ENCODE data around the gene RUVBL2. TPM values are rescaled to one million over a fixed set of nuclear protein-coding genes. Genes with fewer than 3 reads are reported as not detected.

The RUVBL2 gene
- total RNA-seq, 1 experiment from 2014 or later: 107 TPM

DNA sequence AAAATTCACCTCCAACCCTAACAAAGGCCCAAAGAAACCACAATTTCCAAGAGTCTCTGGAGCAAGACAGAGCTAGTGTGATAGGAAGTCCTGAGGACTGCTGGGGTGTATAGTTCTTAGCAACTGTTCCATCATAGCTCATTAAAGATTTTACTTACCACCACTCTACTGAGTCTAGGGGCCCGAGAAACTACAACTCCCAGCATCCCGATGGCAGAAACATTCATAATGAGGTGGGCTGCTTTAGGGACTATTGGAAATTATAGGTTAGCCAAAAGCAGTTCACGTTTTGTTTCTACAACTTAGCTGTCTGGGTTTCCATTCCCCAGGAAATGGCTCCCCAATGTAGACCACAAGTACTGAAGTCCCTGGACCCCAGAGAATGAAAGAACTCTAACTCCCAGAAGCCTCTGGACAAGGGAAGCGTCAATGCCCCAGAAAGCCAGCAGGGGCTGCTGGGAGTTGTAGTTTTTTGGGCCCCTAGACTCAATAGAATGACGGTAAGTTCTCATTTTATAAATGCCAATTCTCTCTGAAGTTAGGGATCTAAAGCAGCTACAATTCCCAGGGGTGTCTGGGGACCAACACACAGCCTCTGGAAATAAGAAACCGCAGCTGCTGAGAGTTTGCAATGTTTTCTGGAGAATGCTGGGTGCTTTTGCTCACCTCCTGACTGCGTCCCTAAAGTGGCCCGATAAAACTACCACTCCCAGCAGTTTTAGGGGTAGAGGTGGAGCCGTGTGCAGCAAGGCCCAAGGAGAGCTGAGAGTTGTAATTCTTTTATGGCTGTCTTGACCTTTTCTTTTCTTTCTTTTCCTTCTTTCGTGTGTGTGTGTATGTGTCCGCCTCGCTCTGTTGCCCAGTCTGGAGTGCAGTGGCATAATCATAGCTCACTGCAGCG is 17.5 kb upstream of the RUVBL2 start:
- Histone ChIP-seq H2AFZ (ENCODE audit: low read length) (no peak overlapping the region), H3K9ac (ENCODE audit: low read length) (no peak overlapping the region), H4K20me1 (ENCODE audit: insufficient read depth, low read depth, low read length) (no peaks in the 10 kb centered on the region), H3K9me3 (ENCODE audit: low read length) (no peaks in the 10 kb centered on the region), H3K9me2 (replicated peaks; ENCODE audit: insufficient read depth, low read length) (no peaks in the 10 kb centered on the region), H3K36me3 (ENCODE audit: insufficient read depth, low read length) (peaks cover 26% of the 10 kb centered on the region), H3K79me2 (ENCODE audit: low read length) (no peaks in the 10 kb centered on the region), H3K4me3 (ENCODE audit: low read length) (no peak overlapping the region), H3K4me1 (ENCODE audit: low read length) (peaks cover 2% of the 10 kb centered on the region), H3K27ac (ENCODE audit: low read length) (no peak overlapping the region), H3K27me3 (ENCODE audit: low read length) (no peaks in the 10 kb centered on the region), H3K4me2 (ENCODE audit: low read depth, low read length, poor library complexity, severe bottlenecking) (no peak overlapping the region)
- peak; percentile 88 for DNase-seq

GRCh38 chr19:48977061-48977460 is 16.6 kb upstream of the RUVBL2 start:
- Histone ChIP-seq H3K4me3 (ENCODE audit: low read length) (no peak overlapping the region), H3K79me2 (ENCODE audit: low read length) (no peaks in the 10 kb centered on the region), H3K4me2 (ENCODE audit: low read depth, low read length, poor library complexity, severe bottlenecking) (no peak overlapping the region), H3K4me1 (ENCODE audit: low read length) (no peaks in the 10 kb centered on the region), H3K9me3 (ENCODE audit: low read length) (no peaks in the 10 kb centered on the region), H3K9me2 (replicated peaks; ENCODE audit: insufficient read depth, low read length) (no peaks in the 10 kb centered on the region), H4K20me1 (ENCODE audit: insufficient read depth, low read depth, low read length) (no peaks in the 10 kb centered on the region), H3K9ac (ENCODE audit: low read length) (no peak overlapping the region), H2AFZ (ENCODE audit: low read length) (no peak overlapping the region), H3K27ac (ENCODE audit: low read length) (no peak overlapping the region), H3K36me3 (ENCODE audit: insufficient read depth, low read length) (peaks cover 32% of the 10 kb centered on the region), H3K27me3 (ENCODE audit: low read length) (no peaks in the 10 kb centered on the region)
- DNase-seq: no peak

GRCh38 chr19:48982280-48982679 is 11.4 kb upstream of the RUVBL2 start:
- H3K4me1 ChIP-seq (ENCODE audit: low read length): no peaks in the 10 kb centered on the region
- peaks cover 45% of the 10 kb centered on the region for H3K36me3 ChIP-seq (ENCODE audit: insufficient read depth, low read length)
- H3K9me3 ChIP-seq (ENCODE audit: low read length): no peaks in the 10 kb centered on the region
- no peak overlapping the region for H2AFZ ChIP-seq (ENCODE audit: low read length)
- no peaks in the 10 kb centered on the region for H3K79me2 ChIP-seq (ENCODE audit: low read length)
- no peak overlapping the region for H3K4me2 ChIP-seq (ENCODE audit: low read depth, low read length, poor library complexity, severe bottlenecking)
- H3K4me3 ChIP-seq (ENCODE audit: low read length): no peak overlapping the region
- no peak overlapping the region for H3K27ac ChIP-seq (ENCODE audit: low read length)
- H4K20me1 ChIP-seq (ENCODE audit: insufficient read depth, low read depth, low read length): no peaks in the 10 kb centered on the region
- no peak for DNase-seq
- no peak overlapping the region for H3K9ac ChIP-seq (ENCODE audit: low read length)
- H3K9me2 ChIP-seq (replicated peaks; ENCODE audit: insufficient read depth, low read length): no peaks in the 10 kb centered on the region
- H3K27me3 ChIP-seq (ENCODE audit: low read length): no peaks in the 10 kb centered on the region

- no peak overlapping the region for H3K4me2 ChIP-seq (ENCODE audit: low read depth, low read length, poor library complexity, severe bottlenecking)
- H3K36me3 ChIP-seq (ENCODE audit: insufficient read depth, low read length): peaks cover 37% of the 10 kb centered on the region
- DNase-seq: no peak
- H2AFZ ChIP-seq (ENCODE audit: low read length): no peak overlapping the region
- no peak overlapping the region for H3K27ac ChIP-seq (ENCODE audit: low read length)
- H3K79me2 ChIP-seq (ENCODE audit: low read length): peaks cover 7% of the 10 kb centered on the region
- H4K20me1 ChIP-seq (ENCODE audit: insufficient read depth, low read depth, low read length): no peaks in the 10 kb centered on the region
- no peaks in the 10 kb centered on the region for H3K27me3 ChIP-seq (ENCODE audit: low read length)
- H3K4me1 ChIP-seq (ENCODE audit: low read length): no peaks in the 10 kb centered on the region
- H3K9me3 ChIP-seq (ENCODE audit: low read length): no peaks in the 10 kb centered on the region
- no peak overlapping the region for H3K4me3 ChIP-seq (ENCODE audit: low read length)
- no peak overlapping the region for H3K9ac ChIP-seq (ENCODE audit: low read length)
- H3K9me2 ChIP-seq (replicated peaks; ENCODE audit: insufficient read depth, low read length): no peaks in the 10 kb centered on the region
These were observed 8.0 kb upstream of the RUVBL2 start for GRCh38 chr19:48985711-48986110.

DNA sequence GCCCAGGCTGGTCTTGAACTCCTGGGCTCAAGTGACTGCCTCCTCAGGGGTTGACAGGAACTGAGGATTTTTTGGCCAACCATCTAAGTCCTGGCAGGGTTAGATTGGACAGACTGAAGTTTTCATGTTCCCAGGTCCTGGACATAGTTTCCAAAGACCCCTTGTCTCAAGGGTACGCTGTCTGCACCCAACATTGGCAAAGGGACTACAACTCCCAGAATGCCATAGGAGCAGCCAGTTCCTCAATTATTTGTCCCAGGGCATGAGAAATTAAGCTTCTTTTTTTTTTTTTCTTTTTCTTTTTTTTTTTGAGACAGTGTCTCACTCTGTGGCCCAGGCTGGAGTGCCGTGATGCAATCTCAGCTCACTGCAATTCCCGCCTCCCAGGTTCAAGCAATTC is 7.5 kb upstream of the RUVBL2 start:
- Histone ChIP-seq H4K20me1 (ENCODE audit: insufficient read depth, low read depth, low read length) (no peaks in the 10 kb centered on the region), H3K36me3 (ENCODE audit: insufficient read depth, low read length) (peaks cover 37% of the 10 kb centered on the region), H3K4me2 (ENCODE audit: low read depth, low read length, poor library complexity, severe bottlenecking) (no peak overlapping the region)

GRCh38 chr19:48987323-48987722 is 6.4 kb upstream of the RUVBL2 start:
- H3K4me3 ChIP-seq (ENCODE audit: low read length): no peak overlapping the region
- peaks cover 23% of the 10 kb centered on the region for H3K79me2 ChIP-seq (ENCODE audit: low read length)
- no peaks in the 10 kb centered on the region for H3K27me3 ChIP-seq (ENCODE audit: low read length)

More for the DNA sequence above, 7.5 kb upstream of the RUVBL2 start:
- Histone ChIP-seq H3K27ac (ENCODE audit: low read length) (no peak overlapping the region), H3K9ac (ENCODE audit: low read length) (no peak overlapping the region), H3K4me1 (ENCODE audit: low read length) (peaks cover 3% of the 10 kb centered on the region; the same call in 1 of the 2 replicates), H2AFZ (ENCODE audit: low read length) (no peak overlapping the region), H3K9me3 (ENCODE audit: low read length) (no peaks in the 10 kb centered on the region), H3K4me3 (ENCODE audit: low read length) (no peak overlapping the region), H3K79me2 (ENCODE audit: low read length) (peaks cover 12% of the 10 kb centered on the region), H3K9me2 (replicated peaks; ENCODE audit: insufficient read depth, low read length) (no peaks in the 10 kb centered on the region), H3K27me3 (ENCODE audit: low read length) (no peaks in the 10 kb centered on the region)
- DNase-seq: no peak

GRCh38 chr19:48988286-48988685 is 5.4 kb upstream of the RUVBL2 start:
- peaks cover 30% of the 10 kb centered on the region for H3K79me2 ChIP-seq (ENCODE audit: low read length)
- no peak overlapping the region for H3K4me3 ChIP-seq (ENCODE audit: low read length)
- no peaks in the 10 kb centered on the region for H4K20me1 ChIP-seq (ENCODE audit: insufficient read depth, low read depth, low read length)
- H2AFZ ChIP-seq (ENCODE audit: low read length): no peak overlapping the region
- H3K4me2 ChIP-seq (ENCODE audit: low read depth, low read length, poor library complexity, severe bottlenecking): no peak overlapping the region
- peaks cover 12% of the 10 kb centered on the region for H3K4me1 ChIP-seq (ENCODE audit: low read length)
- no peak overlapping the region for H3K27ac ChIP-seq (ENCODE audit: low read length)
- H3K9me2 ChIP-seq (replicated peaks; ENCODE audit: insufficient read depth, low read length): no peaks in the 10 kb centered on the region
- DNase-seq: no peak
- no peaks in the 10 kb centered on the region for H3K9me3 ChIP-seq (ENCODE audit: low read length)
- no peaks in the 10 kb centered on the region for H3K27me3 ChIP-seq (ENCODE audit: low read length)
- peaks cover 18% of the 10 kb centered on the region for H3K36me3 ChIP-seq (ENCODE audit: insufficient read depth, low read length)
- no peak overlapping the region for H3K9ac ChIP-seq (ENCODE audit: low read length)

More at GRCh38 chr19:48987323-48987722, 6.4 kb upstream of the RUVBL2 start:
- Histone ChIP-seq H3K36me3 (ENCODE audit: insufficient read depth, low read length) (peaks cover 28% of the 10 kb centered on the region), H3K4me1 (ENCODE audit: low read length) (peaks cover 12% of the 10 kb centered on the region), H2AFZ (ENCODE audit: low read length) (no peak overlapping the region), H4K20me1 (ENCODE audit: insufficient read depth, low read depth, low read length) (no peaks in the 10 kb centered on the region), H3K9ac (ENCODE audit: low read length) (no peak overlapping the region), H3K4me2 (ENCODE audit: low read depth, low read length, poor library complexity, severe bottlenecking) (no peak overlapping the region), H3K27ac (ENCODE audit: low read length) (no peak overlapping the region), H3K9me3 (ENCODE audit: low read length) (no peaks in the 10 kb centered on the region), H3K9me2 (replicated peaks; ENCODE audit: insufficient read depth, low read length) (no peaks in the 10 kb centered on the region)
- DNase-seq: no peak

DNA sequence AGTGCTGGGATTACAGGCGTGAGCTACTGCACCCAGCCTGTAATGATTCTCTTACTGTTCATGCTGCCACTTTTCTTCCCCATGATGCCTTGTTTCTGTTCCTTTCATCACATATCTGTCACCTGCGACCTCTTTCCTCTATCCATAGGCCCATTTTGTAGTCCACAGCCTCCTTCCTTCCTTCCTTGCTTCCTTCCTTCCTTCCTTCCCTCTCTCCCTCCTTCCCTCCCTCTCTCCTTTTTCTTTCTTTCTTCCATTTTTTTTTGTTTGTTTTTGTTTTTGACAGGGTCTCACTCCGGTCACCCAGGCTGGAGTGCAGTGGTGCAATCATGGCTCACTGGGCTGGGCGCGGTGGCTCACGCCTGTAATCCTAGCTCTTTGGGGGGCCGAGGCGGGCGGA is 4.8 kb upstream of the RUVBL2 start:
- no peaks in the 10 kb centered on the region for H3K9me3 ChIP-seq (ENCODE audit: low read length)
- H3K4me3 ChIP-seq (ENCODE audit: low read length): no peak overlapping the region
- no peaks in the 10 kb centered on the region; the same call in 1 of the 2 replicates for H4K20me1 ChIP-seq (ENCODE audit: insufficient read depth, low read depth, low read length)
- no peak overlapping the region for H2AFZ ChIP-seq (ENCODE audit: low read length)
- no peak overlapping the region for H3K4me2 ChIP-seq (ENCODE audit: low read depth, low read length, poor library complexity, severe bottlenecking)
- H3K9ac ChIP-seq (ENCODE audit: low read length): no peak overlapping the region
- no peaks in the 10 kb centered on the region for H3K27me3 ChIP-seq (ENCODE audit: low read length)
- H3K79me2 ChIP-seq (ENCODE audit: low read length): peaks cover 32% of the 10 kb centered on the region
- peaks cover 14% of the 10 kb centered on the region for H3K36me3 ChIP-seq (ENCODE audit: insufficient read depth, low read length)
- no peak for DNase-seq
- H3K9me2 ChIP-seq (replicated peaks; ENCODE audit: insufficient read depth, low read length): no peaks in the 10 kb centered on the region
- no peak overlapping the region for H3K27ac ChIP-seq (ENCODE audit: low read length)
- H3K4me1 ChIP-seq (ENCODE audit: low read length): peaks cover 12% of the 10 kb centered on the region

All from Karpas-422 (cell line).